Activated B cell treated with CpG ODN at 0.5 μM for 24 hours (primary cell): ENCODE results near the gene TAOK2. TPM values are rescaled to one million over a fixed set of nuclear protein-coding genes. Genes with fewer than 3 reads are reported as not detected.

ENCODE experiments used
- ATAC-seq: fragments of 200-7000 bp; cut with Tn5 transposase; one replicate; pipeline ENCODE4 v1.10.0; 2021; ENCODE audit warnings: low read depth, mild to moderate bottlenecking, moderate library complexity
- CTCF ChIA-PET: fragments of 350-600 bp; sonication (Branson Sonifier 250); formaldehyde crosslinking; loops from one replicate; lab custom pipeline; 2021; ENCODE audit warnings: antibody characterized with exemption; lab: Charles Lee
- POLR2A ChIA-PET: fragments of 350-600 bp; sonication (Branson Sonifier 250); formaldehyde crosslinking; loops from one replicate; lab custom pipeline; 2021; ENCODE audit warnings: antibody characterized with exemption; lab: Charles Lee
- DNase-seq: peaks from one replicate; pipeline ENCODE4 v3.0.0; 2022
- H3K27ac Mint-ChIP-seq: one replicate; pipeline ENCODE4 v1.8.0; 2020; ENCODE audit warnings: mixed read lengths
- H3K27me3 Mint-ChIP-seq: one replicate; pipeline ENCODE4 v1.8.0; 2021; ENCODE audit warnings: mixed read lengths
- H3K36me3 Mint-ChIP-seq: one replicate; pipeline ENCODE4 v1.8.0; 2021; ENCODE audit warnings: low read depth, mixed read lengths
- H3K4me1 Mint-ChIP-seq: one replicate; pipeline ENCODE4 v1.8.0; 2021; ENCODE audit warnings: mixed read lengths
- H3K4me3 Mint-ChIP-seq: one replicate; pipeline ENCODE4 v1.8.0; 2020; ENCODE audit warnings: mild to moderate bottlenecking, mixed read lengths
- H3K9me3 Mint-ChIP-seq: one replicate; pipeline ENCODE4 v1.8.0; 2020; ENCODE audit warnings: mixed read lengths
- CTCF ChIP-seq: fragments of 200-600 bp; IDR thresholded peaks from one replicate; pipeline ENCODE4 v1.8.0; 2022; ENCODE audit warnings: antibody characterized with exemption, mild to moderate bottlenecking
- intact Hi-C: fragments of 100-400 bp; cut with micrococcal nuclease; formaldehyde crosslinking; loops from one replicate; pipeline ENCODE4 v1.15.1; 2024
- total RNA-seq: library from RNA; stranded (reverse); gene quantifications from 2 replicates; pipeline ENCODE4 v1.2.3, GENCODE V29; 2022

Gene TAOK2
- total RNA-seq, 1 donor from 2014 or later = 36.1 TPM

- Mint-ChIP-seq H3K36me3 (peaks cover 88% of the 10 kb centered on the region), H3K27ac (no peak overlapping the region), H3K27me3 (no peaks in the 10 kb centered on the region), H3K9me3 (no peaks in the 10 kb centered on the region), H3K4me1 (no peaks in the 10 kb centered on the region), H3K4me3 (no peak overlapping the region)
- no peak for TF ChIP-seq CTCF
- ATAC-seq (no peak), DNase-seq (no peak)
- ChIA-PET CTCF (no interaction called here), POLR2A (no interaction called here)
- intact Hi-C loops = no loop called here
Measured at GRCh38 chr16:29984764-29985147, 11.1 kb downstream of the TAOK2 start.

- no peaks in the 10 kb centered on the region for H3K27me3 Mint-ChIP-seq
- intact Hi-C loops = no loop called here
- POLR2A ChIA-PET = interaction anchor here (0.6 to 1.1 kb wide), 2 partner anchors 8 to 9 kb away, joined by 3 to 11 read pairs; no protein-coding TSS in a partner anchor
- DNase-seq = no peak
- no peak for ATAC-seq
- H3K4me1 Mint-ChIP-seq = no peaks in the 10 kb centered on the region
- peaks cover 88% of the 10 kb centered on the region for H3K36me3 Mint-ChIP-seq
- H3K4me3 Mint-ChIP-seq = no peak overlapping the region
- no peak overlapping the region for H3K27ac Mint-ChIP-seq
- CTCF ChIA-PET = no interaction called here
- no peak for TF ChIP-seq CTCF
- no peaks in the 10 kb centered on the region for H3K9me3 Mint-ChIP-seq
Measured at GRCh38 chr16:29985271-29985811, 11.7 kb downstream of the TAOK2 start.

- Mint-ChIP-seq H3K36me3 (peaks cover 85% of the 10 kb centered on the region), H3K27ac (no peak overlapping the region)
Measured at GRCh38 chr16:29986231-29986630, 12.6 kb downstream of the TAOK2 start.

GRCh38 chr16:29986931-29987330 is 13.3 kb downstream of the TAOK2 start:
- no peaks in the 10 kb centered on the region for H3K4me1 Mint-ChIP-seq
- no peak for DNase-seq
- ATAC-seq = no peak
- H3K36me3 Mint-ChIP-seq = peaks cover 82% of the 10 kb centered on the region
- TF ChIP-seq CTCF = no peak
- ChIA-PET CTCF (no interaction called here), POLR2A (interaction anchor here (0.5 to 1.7 kb wide), 2 partner anchors 13 to 231 kb away, joined by 4 to 12 read pairs; partner anchors contain the start of gene TAOK2)
- no peaks in the 10 kb centered on the region for H3K9me3 Mint-ChIP-seq
- intact Hi-C loops = no loop called here
- no peak overlapping the region for H3K4me3 Mint-ChIP-seq
- H3K27me3 Mint-ChIP-seq = no peaks in the 10 kb centered on the region
- H3K27ac Mint-ChIP-seq = no peak overlapping the region

More at GRCh38 chr16:29986231-29986630, 12.6 kb downstream of the TAOK2 start:
- ATAC-seq (no peak), DNase-seq (no peak)
- TF ChIP-seq CTCF = no peak
- POLR2A ChIA-PET = interaction anchor here (0.6 to 1.1 kb wide), 3 partner anchors 7 to 165 kb away, joined by 3 to 11 read pairs (median 4); no protein-coding TSS in a partner anchor
- Mint-ChIP-seq H3K9me3 (no peaks in the 10 kb centered on the region), H3K4me1 (no peaks in the 10 kb centered on the region), H3K4me3 (no peak overlapping the region), H3K27me3 (no peaks in the 10 kb centered on the region)
- CTCF ChIA-PET = no interaction called here
- intact Hi-C loops = no loop called here

- ChIA-PET POLR2A (interaction anchor here (0.5 to 1.7 kb wide), 2 partner anchors 14 to 231 kb away, joined by 4 to 12 read pairs; partner anchors contain the start of gene TAOK2), CTCF (no interaction called here)
- no peak for ATAC-seq
- Mint-ChIP-seq H3K4me1 (no peaks in the 10 kb centered on the region), H3K4me3 (no peak overlapping the region), H3K27me3 (no peaks in the 10 kb centered on the region), H3K36me3 (peaks cover 81% of the 10 kb centered on the region), H3K9me3 (no peaks in the 10 kb centered on the region), H3K27ac (no peak overlapping the region)
- intact Hi-C loops = no loop called here
- DNase-seq = no peak
- TF ChIP-seq CTCF = no peak
Measured at GRCh38 chr16:29987371-29988085, 13.9 kb downstream of the TAOK2 start.
